K562 (cell line): Measurements from ENCODE around the gene ZNF276. TPM values are rescaled to one million over a fixed set of nuclear protein-coding genes. Genes with fewer than 3 reads are reported as not detected.

Experiments used
- GTF2B ChIP-seq: IDR thresholded peaks from 2 replicates; pipeline ENCODE4 v1.6.1; 2011; ENCODE audit not compliant: insufficient read length; ENCODE audit errors: extremely low read depth
- JUN ChIP-seq, 2 experiments: sonication (generic) in 1 of 2; formaldehyde crosslinking in 1 of 2; IDR thresholded peaks; 2 replicates each; pipeline versions ENCODE4 v1.6.1 to v1.8.0; 2012 to 2022; ENCODE audit warnings: borderline replicate concordance in 2 of 2, mild to moderate bottlenecking in 2 of 2, improper control_type of control experiment in 1 of 2, low read depth in 1 of 2, low read length in 1 of 2, missing genetic modification reagents in 1 of 2
- RFX7 ChIP-seq: fragments of 250-450 bp; sonication (Bioruptor Pico); IDR thresholded peaks from 2 replicates; pipeline ENCODE4 v1.5.1; 2021; ENCODE audit warnings: mild to moderate bottlenecking
- RUNX1 ChIP-seq: sonication (generic); IDR thresholded peaks from 2 replicates; pipeline ENCODE4 v1.6.1; 2016; ENCODE audit warnings: antibody characterized with exemption, low read depth
- SMARCE1 ChIP-seq: fragments of 450-650 bp; IDR thresholded peaks from 2 replicates; pipeline ENCODE4 v1.7.1; 2016; ENCODE audit warnings: mild to moderate bottlenecking
- ZKSCAN8 ChIP-seq: fragments of 200-800 bp; sonication (Bioruptor generic); IDR thresholded peaks from 2 replicates; pipeline ENCODE4 v1.6.1; 2016; ENCODE audit warnings: missing genetic modification characterization, missing compliant biosample characterization
- ZNF165 ChIP-seq: fragments of 250-450 bp; sonication (Bioruptor Pico); IDR thresholded peaks from 2 replicates; pipeline ENCODE4 v1.4.0; 2020; ENCODE audit warnings: borderline replicate concordance
- ZNF77 ChIP-seq: fragments of 250-450 bp; sonication (Bioruptor Pico); IDR thresholded peaks from 2 replicates; pipeline ENCODE4 v1.5.0; 2020
- polyA plus RNA-seq, 8 experiments: library from polyadenylated mRNA; depleted of rRNA in 4 of 8; stranded (reverse) in 5 of 8; unstranded in 3 of 8; fragments of >200 nt; fragmentation: Nextera tagmentation in 2 of 8; fragmentation: Illumina TruSeq in 1 of 8; extraction: Ambion mirVana in 2 of 8; extraction: Trizol in 1 of 8; gene quantifications; 2 replicates each; pipeline versions ENCODE4 v1.2.1 to v1.2.3, GENCODE V29; 2011 to 2014; ENCODE audit warnings: inconsistent platforms in 1 of 8, missing spikeins in 1 of 8
- total RNA-seq, 7 experiments: library from RNA; depleted of rRNA in 6 of 7; stranded (reverse); fragments of >200 nt in 6 of 7; fragmentation: Illumina TruSeq in 2 of 7; extraction: Trizol in 2 of 7; gene quantifications; 2 replicates each; pipeline versions ENCODE4 v1.2.1 to v1.2.3, GENCODE V29; 2011 to 2021; ENCODE audit warnings: low replicate concordance in 1 of 7
- TF ChIP-seq, protein P1 (sequence below), 2 experiments: fragments of 450-650 bp; formaldehyde crosslinking in 1 of 2; IDR thresholded peaks; 2 replicates each; pipeline versions ENCODE4 v1.4.0 to v1.6.1; 2014 to 2020; ENCODE audit warnings: mild to moderate bottlenecking in 2 of 2, borderline replicate concordance in 1 of 2, low read depth in 1 of 2
- TF ChIP-seq, protein P2 (sequence below): fragments of 450-650 bp; IDR thresholded peaks from 2 replicates; pipeline ENCODE4 v1.6.1; 2016; ENCODE audit warnings: antibody characterized with exemption
- TF ChIP-seq, protein P3 (sequence below): fragments of 450-650 bp; IDR thresholded peaks from 2 replicates; pipeline ENCODE4 v1.6.1; 2014; ENCODE audit warnings: low read depth, mild to moderate bottlenecking, moderate library complexity, borderline replicate concordance
- TF ChIP-seq, protein P4 (sequence below): sonication (generic); formaldehyde crosslinking; IDR thresholded peaks from 2 replicates; pipeline ENCODE4 v1.8.0; 2022; ENCODE audit warnings: mild to moderate bottlenecking, missing genetic modification reagents

Gene ZNF276
- total and polyA plus RNA-seq, 9 of the 15 experiments (the other 6 are each of a cell fraction or from before 2014, with no cell fraction given) = 0.49 to 43.9 (median 15.8) TPM

DNA sequence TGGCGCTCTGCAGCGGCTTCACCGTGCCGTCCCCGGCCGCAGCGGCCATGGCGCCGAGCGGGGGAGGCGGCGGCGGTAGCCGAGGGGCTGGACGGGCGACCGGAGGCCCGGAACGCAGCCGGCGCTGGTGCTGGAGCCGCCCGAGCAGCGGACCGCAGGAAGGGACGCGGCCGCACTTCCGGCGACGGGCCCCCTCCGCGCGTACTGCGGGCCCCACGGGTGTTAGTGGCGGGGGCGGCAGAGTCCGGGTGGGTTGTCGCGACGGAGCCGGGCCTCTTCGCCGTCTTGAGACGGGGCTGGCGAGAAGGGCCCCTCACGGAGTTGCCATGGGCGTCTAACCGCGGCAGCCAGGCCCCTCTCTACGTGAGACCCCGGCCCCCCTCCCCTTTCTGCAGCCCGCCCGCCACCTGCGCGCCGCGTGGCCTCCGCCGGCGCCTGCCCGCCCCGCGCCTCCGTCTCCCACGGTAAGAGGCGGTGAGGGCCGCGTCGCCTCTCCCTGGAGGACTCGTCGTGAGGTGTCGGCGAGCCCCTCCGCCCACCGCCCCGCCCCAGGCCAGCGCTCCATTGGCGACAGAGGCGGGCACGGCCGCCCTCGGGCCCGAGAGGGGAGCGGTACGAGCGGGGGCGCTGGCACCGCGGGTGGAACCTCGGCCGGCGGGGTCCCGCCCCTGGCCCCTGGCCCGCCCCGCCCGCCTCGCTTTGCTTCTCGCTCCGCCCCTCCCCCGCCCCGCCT, at the start of gene ZNF276, which contains the start of gene VPS9D1 (continued):
- TF ChIP-seq, protein P1, sequence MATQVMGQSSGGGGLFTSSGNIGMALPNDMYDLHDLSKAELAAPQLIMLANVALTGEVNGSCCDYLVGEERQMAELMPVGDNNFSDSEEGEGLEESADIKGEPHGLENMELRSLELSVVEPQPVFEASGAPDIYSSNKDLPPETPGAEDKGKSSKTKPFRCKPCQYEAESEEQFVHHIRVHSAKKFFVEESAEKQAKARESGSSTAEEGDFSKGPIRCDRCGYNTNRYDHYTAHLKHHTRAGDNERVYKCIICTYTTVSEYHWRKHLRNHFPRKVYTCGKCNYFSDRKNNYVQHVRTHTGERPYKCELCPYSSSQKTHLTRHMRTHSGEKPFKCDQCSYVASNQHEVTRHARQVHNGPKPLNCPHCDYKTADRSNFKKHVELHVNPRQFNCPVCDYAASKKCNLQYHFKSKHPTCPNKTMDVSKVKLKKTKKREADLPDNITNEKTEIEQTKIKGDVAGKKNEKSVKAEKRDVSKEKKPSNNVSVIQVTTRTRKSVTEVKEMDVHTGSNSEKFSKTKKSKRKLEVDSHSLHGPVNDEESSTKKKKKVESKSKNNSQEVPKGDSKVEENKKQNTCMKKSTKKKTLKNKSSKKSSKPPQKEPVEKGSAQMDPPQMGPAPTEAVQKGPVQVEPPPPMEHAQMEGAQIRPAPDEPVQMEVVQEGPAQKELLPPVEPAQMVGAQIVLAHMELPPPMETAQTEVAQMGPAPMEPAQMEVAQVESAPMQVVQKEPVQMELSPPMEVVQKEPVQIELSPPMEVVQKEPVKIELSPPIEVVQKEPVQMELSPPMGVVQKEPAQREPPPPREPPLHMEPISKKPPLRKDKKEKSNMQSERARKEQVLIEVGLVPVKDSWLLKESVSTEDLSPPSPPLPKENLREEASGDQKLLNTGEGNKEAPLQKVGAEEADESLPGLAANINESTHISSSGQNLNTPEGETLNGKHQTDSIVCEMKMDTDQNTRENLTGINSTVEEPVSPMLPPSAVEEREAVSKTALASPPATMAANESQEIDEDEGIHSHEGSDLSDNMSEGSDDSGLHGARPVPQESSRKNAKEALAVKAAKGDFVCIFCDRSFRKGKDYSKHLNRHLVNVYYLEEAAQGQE (IDR thresholded peaks at IDR 0.05; ENCODE audit: borderline replicate concordance) = no peak; the same call in 1 of the 2 replicates
- TF ChIP-seq, protein P1 (CRISPR knock-in tag; IDR thresholded peaks at IDR 0.05; ENCODE audit: low read depth) = peak; percentile 41; the same call in 1 of the 2 replicates
- TF ChIP-seq JUN (IDR thresholded peaks at IDR 0.05; ENCODE audit: borderline replicate concordance, low read depth, low read length) (peak; percentile 24; the same call in 1 of the 2 replicates), JUN (CRISPR knock-in tag; IDR thresholded peaks at IDR 0.05; ENCODE audit: borderline replicate concordance) (no peak), ZNF77 (CRISPR knock-in tag) (no peak), RUNX1 (no peak), RFX7 (CRISPR knock-in tag) (no peak), ZNF165 (CRISPR knock-in tag) (no peak), SMARCE1 (no peak), GTF2B (no peak), ZKSCAN8 (CRISPR knock-in tag) (no peak)
- TF ChIP-seq, protein P2, sequence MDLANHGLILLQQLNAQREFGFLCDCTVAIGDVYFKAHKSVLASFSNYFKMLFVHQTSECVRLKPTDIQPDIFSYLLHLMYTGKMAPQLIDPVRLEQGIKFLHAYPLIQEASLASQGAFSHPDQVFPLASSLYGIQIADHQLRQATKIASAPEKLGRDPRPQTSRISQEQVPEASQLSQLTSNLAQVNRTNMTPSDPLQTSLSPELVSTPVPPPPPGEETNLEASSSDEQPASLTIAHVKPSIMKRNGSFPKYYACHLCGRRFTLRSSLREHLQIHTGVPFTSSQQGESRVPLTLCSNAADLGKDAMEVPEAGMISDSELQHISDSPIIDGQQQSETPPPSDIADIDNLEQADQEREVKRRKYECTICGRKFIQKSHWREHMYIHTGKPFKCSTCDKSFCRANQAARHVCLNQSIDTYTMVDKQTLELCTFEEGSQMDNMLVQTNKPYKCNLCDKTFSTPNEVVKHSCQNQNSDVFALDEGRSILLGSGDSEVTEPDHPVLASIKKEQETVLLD = peak; percentile 58
- TF ChIP-seq, protein P3, sequence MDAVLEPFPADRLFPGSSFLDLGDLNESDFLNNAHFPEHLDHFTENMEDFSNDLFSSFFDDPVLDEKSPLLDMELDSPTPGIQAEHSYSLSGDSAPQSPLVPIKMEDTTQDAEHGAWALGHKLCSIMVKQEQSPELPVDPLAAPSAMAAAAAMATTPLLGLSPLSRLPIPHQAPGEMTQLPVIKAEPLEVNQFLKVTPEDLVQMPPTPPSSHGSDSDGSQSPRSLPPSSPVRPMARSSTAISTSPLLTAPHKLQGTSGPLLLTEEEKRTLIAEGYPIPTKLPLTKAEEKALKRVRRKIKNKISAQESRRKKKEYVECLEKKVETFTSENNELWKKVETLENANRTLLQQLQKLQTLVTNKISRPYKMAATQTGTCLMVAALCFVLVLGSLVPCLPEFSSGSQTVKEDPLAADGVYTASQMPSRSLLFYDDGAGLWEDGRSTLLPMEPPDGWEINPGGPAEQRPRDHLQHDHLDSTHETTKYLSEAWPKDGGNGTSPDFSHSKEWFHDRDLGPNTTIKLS = peak; percentile 78
- TF ChIP-seq, protein P4, sequence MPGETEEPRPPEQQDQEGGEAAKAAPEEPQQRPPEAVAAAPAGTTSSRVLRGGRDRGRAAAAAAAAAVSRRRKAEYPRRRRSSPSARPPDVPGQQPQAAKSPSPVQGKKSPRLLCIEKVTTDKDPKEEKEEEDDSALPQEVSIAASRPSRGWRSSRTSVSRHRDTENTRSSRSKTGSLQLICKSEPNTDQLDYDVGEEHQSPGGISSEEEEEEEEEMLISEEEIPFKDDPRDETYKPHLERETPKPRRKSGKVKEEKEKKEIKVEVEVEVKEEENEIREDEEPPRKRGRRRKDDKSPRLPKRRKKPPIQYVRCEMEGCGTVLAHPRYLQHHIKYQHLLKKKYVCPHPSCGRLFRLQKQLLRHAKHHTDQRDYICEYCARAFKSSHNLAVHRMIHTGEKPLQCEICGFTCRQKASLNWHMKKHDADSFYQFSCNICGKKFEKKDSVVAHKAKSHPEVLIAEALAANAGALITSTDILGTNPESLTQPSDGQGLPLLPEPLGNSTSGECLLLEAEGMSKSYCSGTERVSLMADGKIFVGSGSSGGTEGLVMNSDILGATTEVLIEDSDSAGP (CRISPR knock-in tag) = no peak
